GM10847 (cell line): ENCODE results near the gene EIF4E3.

Source experiments
- POLR2A ChIP-seq: IDR thresholded peaks from 2 replicates; pipeline ENCODE4 v1.6.1; 2011; ENCODE audit not compliant: insufficient read length; ENCODE audit errors: extremely low read depth

The EIF4E3 gene

DNA sequence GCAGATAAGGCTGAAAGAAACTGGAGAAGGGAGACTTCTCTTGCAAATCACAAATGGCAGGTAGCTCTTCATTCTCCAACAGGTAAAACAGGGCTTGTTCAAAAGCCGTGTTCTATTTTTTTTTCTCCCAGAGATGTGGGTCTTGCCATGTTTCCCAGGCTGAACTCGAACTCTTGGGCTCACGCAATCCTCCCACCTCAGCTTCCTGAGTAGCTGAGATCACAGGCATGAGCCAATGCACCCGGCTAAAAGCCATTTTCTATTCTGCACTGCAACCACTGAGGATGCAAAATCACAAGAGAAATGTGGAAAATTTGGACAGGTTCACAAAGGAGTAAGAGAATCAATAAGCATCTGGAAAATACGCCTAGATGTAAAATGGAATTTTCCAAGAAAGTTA is 19.5 kb downstream of the EIF4E3 start:
- no peak for TF ChIP-seq POLR2A

- no peak for TF ChIP-seq POLR2A
These were observed 20.3 kb downstream of the EIF4E3 start for GRCh38 chr3:71704915-71705314.

- TF ChIP-seq POLR2A: no peak
These were observed 21.4 kb downstream of the EIF4E3 start for GRCh38 chr3:71703797-71704196.

DNA sequence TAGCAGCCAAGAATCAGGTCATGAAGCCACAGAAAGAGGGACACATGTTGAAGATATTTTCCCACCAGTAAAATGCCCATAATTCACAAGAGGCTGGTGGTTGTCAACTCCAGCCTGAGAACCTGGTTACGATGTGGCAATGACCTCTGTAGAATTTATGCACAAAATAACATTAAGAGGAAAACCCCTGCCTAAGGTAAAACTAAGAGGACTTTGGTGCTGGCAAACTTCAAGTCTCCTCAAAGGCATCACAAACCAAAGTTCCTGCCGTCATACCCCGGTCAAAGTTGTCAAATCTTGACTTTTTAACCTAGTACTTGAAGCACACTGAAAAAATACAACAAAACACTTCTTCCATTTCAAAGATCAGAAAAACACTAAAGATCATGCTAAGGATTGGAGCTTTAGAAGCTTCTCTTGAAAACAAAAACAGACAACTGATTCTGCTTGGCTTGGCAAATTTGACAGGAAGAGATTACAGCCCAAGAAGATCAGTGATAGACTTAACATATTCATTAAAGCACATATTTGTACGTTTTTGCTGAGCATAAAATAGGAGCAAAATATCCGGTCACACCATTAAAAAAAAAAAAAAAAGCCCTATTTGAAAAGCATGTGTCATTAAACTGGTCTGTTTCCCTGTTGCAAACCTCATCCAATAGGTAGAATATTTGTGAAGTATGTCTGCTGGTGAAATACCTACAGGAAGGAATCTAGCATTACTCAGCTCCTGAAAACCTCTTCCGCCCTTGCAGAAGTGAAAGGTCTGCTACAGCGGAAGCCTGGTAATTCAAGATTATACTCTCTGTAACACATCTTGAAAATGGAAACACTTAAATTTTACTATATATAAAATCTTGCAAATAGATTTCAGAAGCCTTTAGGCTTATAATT is 22.8 kb downstream of the EIF4E3 start:
- TF ChIP-seq POLR2A: no peak

- no peak for TF ChIP-seq POLR2A
These were observed 23.9 kb downstream of the EIF4E3 start for GRCh38 chr3:71701251-71701762.

DNA sequence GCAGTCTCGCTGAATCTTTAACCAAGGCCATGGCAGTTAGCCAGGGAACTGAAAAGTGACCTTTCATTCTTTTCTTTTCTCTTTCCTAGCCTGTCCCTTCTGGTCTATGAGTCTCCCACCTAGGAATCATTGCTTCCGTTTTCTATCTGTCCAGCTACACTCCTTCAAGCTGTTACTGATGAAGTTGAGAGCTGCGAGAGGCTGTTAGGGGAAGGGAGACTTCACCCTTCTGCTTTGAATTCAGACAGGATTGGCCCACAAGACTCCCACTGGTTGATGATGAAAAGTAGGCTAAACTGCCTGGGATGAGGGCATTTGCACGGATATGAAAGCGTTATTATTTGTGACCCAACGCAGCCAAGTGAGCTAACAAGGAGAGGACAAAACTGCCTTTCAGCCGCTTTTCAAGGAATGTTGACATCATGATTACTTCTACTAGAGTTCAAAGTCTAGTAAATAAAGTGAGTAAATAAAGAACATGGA is 30.2 kb downstream of the EIF4E3 start:
- TF ChIP-seq POLR2A: no peak

- TF ChIP-seq POLR2A: no peak
These were observed 30.7 kb downstream of the EIF4E3 start for GRCh38 chr3:71694358-71694999.

DNA sequence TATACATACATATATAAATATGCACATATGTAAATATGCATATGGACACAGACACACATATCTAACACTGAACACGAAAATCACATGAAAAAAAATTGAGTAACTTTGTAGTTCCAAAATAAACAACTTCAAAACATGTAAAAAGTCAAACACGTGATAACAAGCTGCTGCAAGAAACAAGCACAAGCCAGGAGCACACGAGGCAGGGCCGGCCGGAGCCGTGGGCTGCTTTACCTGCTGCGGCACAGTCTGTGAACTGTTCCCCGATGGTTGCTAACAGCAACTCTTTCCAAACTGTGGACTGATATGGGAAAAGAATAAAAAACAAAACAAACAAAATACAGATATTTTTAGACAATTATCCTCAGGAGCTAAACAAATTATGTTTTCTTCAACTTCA is 31.6 kb downstream of the EIF4E3 start:
- TF ChIP-seq POLR2A: no peak

DNA sequence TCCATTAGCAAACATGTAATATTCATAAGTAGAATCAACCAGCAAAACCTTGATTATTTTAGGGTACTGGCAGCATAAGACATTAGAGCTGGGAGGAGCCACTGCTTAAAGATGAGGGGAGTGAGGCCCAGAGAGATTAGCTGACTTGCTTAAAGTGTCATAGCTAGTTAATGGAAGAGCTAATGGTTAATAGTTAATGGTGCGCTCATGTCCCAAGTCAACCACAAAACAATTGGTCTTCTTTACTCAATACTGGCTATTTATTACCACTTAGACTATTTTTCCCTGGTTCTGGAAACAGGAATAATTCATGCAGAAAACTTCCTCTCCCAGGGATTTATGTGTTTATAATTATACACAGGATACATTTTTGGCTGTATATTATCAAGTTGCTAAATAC is 33.1 kb downstream of the EIF4E3 start:
- no peak for TF ChIP-seq POLR2A

GRCh38 chr3:71690341-71690841 is 34.8 kb downstream of the EIF4E3 start:
- TF ChIP-seq POLR2A: no peak

- TF ChIP-seq POLR2A: no peak
These were observed 35.9 kb downstream of the EIF4E3 start for GRCh38 chr3:71689291-71689690.

DNA sequence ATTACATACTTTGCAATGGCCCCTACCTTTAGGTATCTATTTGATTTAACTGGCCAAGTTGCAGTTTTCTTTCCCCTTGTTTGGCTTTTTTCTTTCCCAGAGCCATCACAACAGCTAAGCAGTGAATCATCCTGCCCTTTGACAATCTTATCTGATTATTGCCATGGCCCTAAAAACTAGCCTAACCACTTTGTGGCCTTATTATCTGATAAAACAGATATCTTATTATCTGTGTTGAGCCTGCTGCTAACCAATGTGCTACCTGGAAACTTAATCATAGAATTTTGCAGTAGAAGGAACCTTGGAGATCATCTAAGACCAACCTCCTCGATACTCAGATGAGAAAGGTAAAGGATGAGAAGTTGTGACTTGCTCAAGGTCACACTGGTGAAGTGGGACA is 37.1 kb downstream of the EIF4E3 start:
- no peak for TF ChIP-seq POLR2A

DNA sequence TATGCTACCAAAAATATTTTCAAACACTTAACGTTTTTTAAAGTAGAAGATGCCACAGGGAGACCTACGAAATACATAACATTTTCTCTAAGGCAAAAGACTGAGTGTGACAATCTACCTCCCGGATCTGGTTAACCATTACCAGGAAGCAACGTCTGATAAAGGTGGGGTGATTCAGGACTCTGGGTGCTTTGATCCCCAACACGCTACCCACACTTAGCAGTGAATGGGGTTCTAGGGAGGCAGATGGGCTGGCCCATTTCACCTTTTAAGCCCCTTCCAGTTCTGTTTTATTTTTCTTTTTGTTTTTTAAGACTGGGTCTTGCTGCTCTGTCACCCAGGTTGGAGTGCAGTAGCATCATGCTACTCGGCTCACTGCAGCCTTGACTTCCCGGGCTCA is 39.5 kb downstream of the EIF4E3 start:
- no peak for TF ChIP-seq POLR2A

- TF ChIP-seq POLR2A: no peak
These were observed 40.3 kb downstream of the EIF4E3 start for GRCh38 chr3:71684757-71685386.

DNA sequence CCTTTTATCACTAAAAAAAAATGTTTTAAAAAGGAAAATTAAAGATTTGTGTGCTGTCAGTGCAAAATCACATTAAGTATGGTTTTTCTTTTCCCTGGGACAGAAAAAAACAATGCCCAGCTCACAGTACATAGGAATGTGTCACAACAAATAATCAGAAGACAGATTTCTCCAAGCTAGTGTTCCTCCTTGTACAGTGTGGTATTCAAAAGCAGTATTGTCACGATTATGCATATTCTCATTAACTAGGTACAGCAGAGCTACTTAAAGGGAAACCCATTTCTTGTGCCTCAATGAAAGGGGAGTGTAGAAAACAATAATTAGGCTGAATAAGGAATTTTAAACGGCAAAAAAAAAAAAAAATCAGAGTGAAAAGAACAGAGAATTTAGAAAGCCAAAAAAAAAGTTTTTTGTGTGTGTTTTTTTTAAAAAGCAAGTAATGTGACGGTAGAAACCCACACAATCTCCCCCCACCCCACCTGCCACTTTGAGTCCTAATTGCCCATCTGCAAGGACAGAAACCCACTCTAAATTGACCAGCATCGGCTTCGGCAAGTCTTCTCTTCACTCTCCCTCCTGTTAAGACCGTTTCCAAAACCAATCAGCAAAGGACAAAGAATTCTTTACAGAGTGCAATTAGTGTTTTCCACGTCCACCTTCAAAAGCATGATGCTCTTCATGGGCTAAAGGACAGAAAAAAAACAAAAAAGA is 41.0 kb downstream of the EIF4E3 start:
- TF ChIP-seq POLR2A: no peak

GRCh38 chr3:71681224-71681668 is 44.0 kb downstream of the EIF4E3 start:
- TF ChIP-seq POLR2A: no peak
